ENCODE measurements around the gene MIXL1. TPM values are rescaled to one million over a fixed set of nuclear protein-coding genes. Genes with fewer than 3 reads are reported as not detected.

The MIXL1 gene
- total RNA-seq, 1 donor from 2014 or later = not detected

Other genes with a start within 250 kb of the MIXL1 start
- gene SDE2, start 224.3 kb upstream of the MIXL1 start, total RNA-seq = 9.5 TPM
- gene H3-3A, start 160.9 kb upstream of the MIXL1 start, total RNA-seq = 457 TPM
- 33.9 TPM for gene ACBD3, start 36.9 kb upstream of the MIXL1 start, total RNA-seq
- 3.4 TPM for gene LIN9, start 85.5 kb downstream of the MIXL1 start, total RNA-seq
- 55.2 TPM for gene PARP1, start 184.4 kb downstream of the MIXL1 start, total RNA-seq